ENCODE measurements around the gene SIL1. TPM values are rescaled to one million over a fixed set of nuclear protein-coding genes. Genes with fewer than 3 reads are reported as not detected.

SIL1 gene
- total and polyA plus RNA-seq, 9 of the 15 experiments (the other 6 are each of a cell fraction or from before 2014, with no cell fraction given) = 1.3 to 30.5 (median 18.1) TPM

GRCh38 chr5:139197710-139198669, at the start of gene SIL1 (continued):
- TF ChIP-seq ZNF707 (CRISPR knock-in tag; conservative IDR thresholded peaks at IDR 0.05) (no peak), RBM17 (IDR thresholded peaks at IDR 0.05; ENCODE audit: borderline replicate concordance, low read depth, low read length) (no peak), FOS (IDR thresholded peaks at IDR 0.05; ENCODE audit: extremely low read depth, insufficient read length) (no peak), RBM34 (IDR thresholded peaks at IDR 0.05; ENCODE audit: borderline replicate concordance, insufficient read depth, low read length) (no peak), ZNF277 (CRISPR knock-in tag; IDR thresholded peaks at IDR 0.05; ENCODE audit: borderline replicate concordance) (no peak), ADNP (tag; IDR thresholded peaks at IDR 0.05) (no peak), HDAC8 (tag; IDR thresholded peaks at IDR 0.05) (no peak), SNRNP70 (optimal IDR thresholded peaks at IDR 0.05; ENCODE audit: low read depth, low read length) (no peak), ATF4 (CRISPR knock-in tag; IDR thresholded peaks at IDR 0.05) (no peak), MCM5 (IDR thresholded peaks at IDR 0.05; ENCODE audit: low read depth) (no peak), MAX (CRISPR knock-in tag; IDR thresholded peaks at IDR 0.05) (peak; percentile 62), MTA2 (IDR thresholded peaks at IDR 0.05; ENCODE audit: low read depth) (no peak; the same call in 1 of the 2 replicates), MXD1 (CRISPR knock-in tag; IDR thresholded peaks at IDR 0.05; ENCODE audit: borderline replicate concordance, poor library complexity, severe bottlenecking) (no peak), ZNF174 (CRISPR knock-in tag; IDR thresholded peaks at IDR 0.05) (no peak), AFF4 (CRISPR knock-in tag; IDR thresholded peaks at IDR 0.05) (no peak), RHOXF2B (CRISPR knock-in tag; conservative IDR thresholded peaks at IDR 0.05) (no peak), SOX6 (IDR thresholded peaks at IDR 0.05) (no peak), KLF1 (tag; IDR thresholded peaks at IDR 0.05) (no peak), HMG20A (CRISPR knock-in tag; conservative IDR thresholded peaks at IDR 0.05) (no peak), PHF8 (IDR thresholded peaks at IDR 0.05; ENCODE audit: borderline replicate concordance, low read length) (peak; percentile 99), CBX8 (IDR thresholded peaks at IDR 0.05; ENCODE audit: borderline replicate concordance, extremely low read depth, low read depth, low read length, poor library complexity, severe bottlenecking) (no peak)
